NCI-H2081 treated with DMSO at 0.1 percent for 48 hours (cell line): ENCODE data around the gene BTLA.
A peak's percentile ranks its signal among the peaks of the same experiment; 100 is the strongest.
"Not testable (repeated sequence)": the region's sequence is repeated elsewhere in the genome, so short reads cannot be mapped to it uniquely, and the experiment has no call there.

Experiments
- DNase-seq: peaks from one replicate; lab custom pipeline; 2025; lab: John Stamatoyannopoulos, UW

Gene BTLA

GRCh38 chr3:112498914-112499711, at the start of gene BTLA:
BTLA (minus strand) TSS chr3:112499472; CDS start chr3:112499358, 114 bp downstream.
- DNase-seq: no peak

- no peak for DNase-seq
These were observed 47.0 kb upstream of the BTLA start for GRCh38 chr3:112546216-112546759.

GRCh38 chr3:112539825-112540650, 40.8 kb upstream of the BTLA start:
- no peak for DNase-seq

GRCh38 chr3:112531358-112531781, 32.1 kb upstream of the BTLA start:
- DNase-seq: no peak

- DNase-seq: no peak
These were observed 31.3 kb upstream of the BTLA start for GRCh38 chr3:112530573-112530972.

GRCh38 chr3:112524127-112524526, 24.9 kb upstream of the BTLA start:
- DNase-seq: not testable (repeated sequence)

GRCh38 chr3:112519424-112520001, 20.2 kb upstream of the BTLA start:
- DNase-seq: peak; percentile 15

- not testable (repeated sequence) for DNase-seq
These were observed 19.7 kb upstream of the BTLA start for GRCh38 chr3:112518970-112519369.

- DNase-seq: no peak
These were observed 15.4 kb upstream of the BTLA start for GRCh38 chr3:112514527-112515128.

GRCh38 chr3:112512320-112512719, 13.0 kb upstream of the BTLA start:
- no peak for DNase-seq

- DNase-seq: no peak
These were observed 9.6 kb upstream of the BTLA start for GRCh38 chr3:112508860-112509259.

- DNase-seq: no peak
These were observed 9.0 kb upstream of the BTLA start for GRCh38 chr3:112508261-112508660.

- DNase-seq: no peak
These were observed 6.6 kb upstream of the BTLA start for GRCh38 chr3:112505907-112506306.

- no peak for DNase-seq
These were observed 4.9 kb upstream of the BTLA start for GRCh38 chr3:112504123-112504522.

GRCh38 chr3:112503304-112503972, 4.2 kb upstream of the BTLA start:
- DNase-seq: no peak

GRCh38 chr3:112500621-112501020, 1.3 kb upstream of the BTLA start:
- DNase-seq: no peak

GRCh38 chr3:112497897-112498548, 1.2 kb downstream of the BTLA start:
- no peak for DNase-seq

- DNase-seq: no peak
These were observed 2.8 kb downstream of the BTLA start for GRCh38 chr3:112496366-112497067.

GRCh38 chr3:112494448-112494767, 4.9 kb downstream of the BTLA start:
- DNase-seq: not testable (repeated sequence)

GRCh38 chr3:112492124-112492523, 7.1 kb downstream of the BTLA start:
- DNase-seq: no peak
